ENCODE measurements around the gene EHBP1. TPM values are rescaled to one million over a fixed set of nuclear protein-coding genes. Genes with fewer than 3 reads are reported as not detected.

Gene EHBP1
- total RNA-seq = 10 to 100 TPM; 22.4 to 22.9 TPM

GRCh38 chr2:62705007-62705829 is at the start of gene EHBP1:
Gene EHBP1 (plus strand): TSS chr2:62705713. CDS start chr2:62707192, 1,479 bp downstream.
- Histone ChIP-seq H3K27ac (peak within 1 kb of the TSS; percentile 92 to 96), H3K4me1 (peaks cover 0 to 24% of the 10 kb centered on the region in 2 donors), H3K4me3 (peak within 1 kb of the TSS; percentile 97), H3K36me3 (no peaks in the 10 kb centered on the region), H3K27me3 (no peaks in the 10 kb centered on the region), H3K9me3 (no peaks in the 10 kb centered on the region)
- peak; percentile 99 for DNase-seq (ENCODE audit: low spot score)
- TF ChIP-seq, protein P1, sequence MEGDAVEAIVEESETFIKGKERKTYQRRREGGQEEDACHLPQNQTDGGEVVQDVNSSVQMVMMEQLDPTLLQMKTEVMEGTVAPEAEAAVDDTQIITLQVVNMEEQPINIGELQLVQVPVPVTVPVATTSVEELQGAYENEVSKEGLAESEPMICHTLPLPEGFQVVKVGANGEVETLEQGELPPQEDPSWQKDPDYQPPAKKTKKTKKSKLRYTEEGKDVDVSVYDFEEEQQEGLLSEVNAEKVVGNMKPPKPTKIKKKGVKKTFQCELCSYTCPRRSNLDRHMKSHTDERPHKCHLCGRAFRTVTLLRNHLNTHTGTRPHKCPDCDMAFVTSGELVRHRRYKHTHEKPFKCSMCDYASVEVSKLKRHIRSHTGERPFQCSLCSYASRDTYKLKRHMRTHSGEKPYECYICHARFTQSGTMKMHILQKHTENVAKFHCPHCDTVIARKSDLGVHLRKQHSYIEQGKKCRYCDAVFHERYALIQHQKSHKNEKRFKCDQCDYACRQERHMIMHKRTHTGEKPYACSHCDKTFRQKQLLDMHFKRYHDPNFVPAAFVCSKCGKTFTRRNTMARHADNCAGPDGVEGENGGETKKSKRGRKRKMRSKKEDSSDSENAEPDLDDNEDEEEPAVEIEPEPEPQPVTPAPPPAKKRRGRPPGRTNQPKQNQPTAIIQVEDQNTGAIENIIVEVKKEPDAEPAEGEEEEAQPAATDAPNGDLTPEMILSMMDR (IDR thresholded peaks at IDR 0.05) = no peak

DNA sequence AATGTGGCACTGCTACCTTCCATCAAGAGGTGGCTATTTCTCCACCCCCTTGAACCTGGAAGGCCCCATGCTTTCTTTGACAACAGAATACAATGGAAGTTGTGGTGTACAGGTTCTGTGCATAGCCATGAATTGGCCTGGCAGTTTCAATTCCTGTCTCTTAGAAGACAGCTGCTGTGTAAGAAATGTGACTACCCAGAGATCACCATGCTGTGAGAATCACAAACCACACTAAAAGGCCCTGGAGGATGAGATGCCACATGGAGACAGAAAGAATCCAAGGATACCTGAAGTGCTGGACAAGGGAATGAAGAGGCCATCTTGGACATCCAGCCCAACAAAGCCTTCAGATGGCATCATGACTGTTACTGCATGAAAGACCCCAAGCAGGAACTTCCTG is 47.7 kb upstream of the EHBP1 start:
- Histone ChIP-seq H3K9me3 (no peaks in the 10 kb centered on the region), H3K4me3 (no peak overlapping the region), H3K4me1 (peaks cover 0 to 11% of the 10 kb centered on the region in 2 donors), H3K27ac (no peak overlapping the region), H3K27me3 (no peaks in the 10 kb centered on the region), H3K36me3 (no peaks in the 10 kb centered on the region)
- no peak for DNase-seq (ENCODE audit: low spot score)
- TF ChIP-seq, protein P1 (IDR thresholded peaks at IDR 0.05) = no peak

DNA sequence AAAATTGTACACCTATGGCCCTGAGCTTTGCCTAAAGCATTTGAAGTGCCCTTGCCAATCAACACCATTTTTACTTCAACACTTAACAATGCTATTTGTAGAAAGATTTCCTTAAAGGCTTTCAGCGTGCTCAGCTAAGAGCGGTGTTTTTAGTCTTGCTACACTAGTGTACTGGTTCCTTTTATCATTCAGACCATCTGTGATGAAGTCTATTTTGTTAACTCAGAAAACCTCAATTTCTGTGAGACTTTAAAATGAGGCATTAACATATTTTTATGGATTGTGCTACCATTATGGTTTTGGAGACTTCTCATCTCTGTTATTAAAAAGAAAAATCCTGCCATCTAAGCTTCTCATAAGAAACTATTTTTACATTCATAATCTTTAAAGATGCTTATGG is 46.6 kb upstream of the EHBP1 start:
- H3K4me3 ChIP-seq = no peak overlapping the region
- no peaks in the 10 kb centered on the region for H3K27me3 ChIP-seq
- peaks cover 0 to 21% of the 10 kb centered on the region in 2 donors for H3K4me1 ChIP-seq
- TF ChIP-seq, protein P1 (IDR thresholded peaks at IDR 0.05) = no peak
- H3K9me3 ChIP-seq = no peaks in the 10 kb centered on the region
- no peaks in the 10 kb centered on the region for H3K36me3 ChIP-seq
- DNase-seq (ENCODE audit: low spot score) = no peak
- H3K27ac ChIP-seq = no peak overlapping the region

GRCh38 chr2:62660087-62660486 is 45.4 kb upstream of the EHBP1 start:
- no peak for DNase-seq (ENCODE audit: low spot score)
- Histone ChIP-seq H3K27me3 (no peaks in the 10 kb centered on the region), H3K9me3 (no peaks in the 10 kb centered on the region), H3K27ac (no peak overlapping the region), H3K4me3 (no peak overlapping the region), H3K4me1 (peaks cover 0 to 21% of the 10 kb centered on the region in 2 donors), H3K36me3 (no peaks in the 10 kb centered on the region)
- TF ChIP-seq, protein P1 (IDR thresholded peaks at IDR 0.05) = no peak

DNA sequence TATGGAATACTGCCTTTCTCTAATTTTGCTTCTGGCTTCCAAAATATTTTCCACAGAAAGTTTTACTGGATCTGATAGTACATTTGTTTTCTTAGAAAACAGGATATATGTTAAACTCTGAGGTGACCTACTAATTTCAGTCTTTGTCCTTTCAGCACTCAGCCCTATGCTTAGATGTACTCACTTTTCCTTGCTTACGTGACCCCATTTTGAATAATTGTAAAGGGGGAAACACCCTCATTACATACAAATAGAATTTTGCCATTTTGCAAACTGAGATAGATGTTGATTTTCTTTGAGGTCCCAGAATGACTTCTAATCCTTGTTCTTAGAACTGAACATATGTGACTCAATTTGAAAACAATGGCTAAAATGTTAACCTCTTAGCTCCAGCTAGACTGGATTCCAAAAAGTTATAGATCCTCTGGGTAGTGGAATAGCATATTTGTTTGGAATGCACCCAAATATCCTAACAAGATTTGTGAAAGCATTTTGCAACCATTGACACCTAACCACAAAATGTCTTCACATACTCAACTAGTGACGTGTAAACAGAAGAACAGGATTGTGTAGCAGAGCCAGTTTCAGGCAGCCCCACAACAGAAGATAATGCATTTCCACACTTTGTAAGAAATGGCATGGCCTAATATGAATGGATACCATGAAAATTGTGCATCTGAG is 44.8 kb upstream of the EHBP1 start:
- H3K27ac ChIP-seq = no peak overlapping the region
- TF ChIP-seq, protein P1 (IDR thresholded peaks at IDR 0.05) = no peak
- H3K9me3 ChIP-seq = no peaks in the 10 kb centered on the region
- H3K36me3 ChIP-seq = no peaks in the 10 kb centered on the region
- no peaks in the 10 kb centered on the region for H3K27me3 ChIP-seq
- no peak overlapping the region for H3K4me3 ChIP-seq
- DNase-seq (ENCODE audit: low spot score) = no peak
- H3K4me1 ChIP-seq = peaks cover 0 to 21% of the 10 kb centered on the region in 2 donors

All from right atrium auricular region (tissue), 2 donors.